NCI-H1105 treated with DMSO at 0.1 percent for 48 hours (cell line): ENCODE results near the gene ADCYAP1R1.
"Not testable (repeated sequence)": the region's sequence is repeated elsewhere in the genome, so short reads cannot be mapped to it uniquely, and the experiment has no call there.

ENCODE experiments used
- DNase-seq: peaks from one replicate; lab custom pipeline; 2025; lab: John Stamatoyannopoulos, UW

ADCYAP1R1 gene

DNA sequence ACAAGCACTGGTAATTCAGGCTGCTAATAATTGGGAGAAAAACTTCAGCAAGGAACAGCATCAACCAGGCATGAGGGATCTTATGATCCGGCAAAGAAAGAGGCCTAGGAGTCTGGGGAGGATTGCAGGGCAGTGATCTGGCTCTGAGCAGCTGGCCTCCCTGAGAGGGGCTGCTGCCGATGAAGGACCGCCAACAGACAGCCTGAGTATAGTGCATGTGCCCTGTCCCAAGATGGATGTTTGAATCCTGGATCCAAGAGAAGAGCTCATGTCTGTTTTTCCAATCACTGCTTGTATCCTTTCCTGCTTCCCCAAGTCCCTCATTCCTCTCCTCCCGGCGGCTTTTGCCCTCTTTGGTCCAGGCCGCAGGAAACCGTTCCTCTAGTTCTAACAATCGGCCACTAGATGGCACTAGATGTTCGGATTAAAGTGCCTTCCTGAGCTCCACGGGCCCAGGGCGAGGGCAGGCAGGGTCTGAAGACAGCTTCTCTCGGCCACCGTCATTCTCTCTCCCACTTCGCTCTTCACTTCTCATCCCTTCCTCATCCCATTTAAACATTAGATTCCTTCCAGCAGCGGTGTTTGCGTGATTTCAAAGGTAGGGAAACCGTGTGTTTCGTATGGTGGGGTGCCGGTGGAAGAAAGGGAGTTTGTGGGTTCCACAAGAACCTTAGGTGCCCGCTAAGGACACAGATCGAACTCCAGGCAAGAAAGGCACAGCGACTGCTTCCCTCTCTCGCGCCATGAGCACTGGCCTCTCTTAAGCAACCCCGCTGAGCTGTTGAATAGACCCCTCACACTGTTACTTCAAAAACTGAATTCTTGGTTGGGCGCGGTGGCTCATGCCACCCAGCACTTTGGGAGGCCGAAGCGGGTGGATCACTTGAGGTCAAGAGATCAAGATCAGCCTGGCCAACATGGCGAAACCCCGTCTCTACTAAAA, 82.4 kb downstream of the ADCYAP1R1 start:
- DNase-seq, result peak; percentile 76

DNA sequence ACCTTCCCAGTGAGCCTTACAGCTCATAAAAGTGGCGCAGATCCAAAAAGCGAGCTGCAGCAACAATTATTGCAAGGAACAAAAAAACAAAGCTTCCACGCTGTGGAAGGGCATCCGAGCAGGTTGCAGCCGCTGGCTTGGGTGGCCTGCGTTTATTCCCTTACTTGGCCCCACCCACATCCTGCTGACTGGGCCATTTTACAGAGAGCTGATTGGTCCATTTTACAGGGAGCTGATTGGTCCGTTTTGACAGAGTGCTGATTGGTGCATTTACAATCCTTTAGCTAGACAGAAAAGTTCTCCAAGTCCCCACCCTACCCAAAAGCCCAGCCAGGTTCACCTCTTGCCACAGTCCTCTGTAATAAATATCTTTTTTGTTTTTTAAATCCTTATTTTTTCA, 85.1 kb downstream of the ADCYAP1R1 start:
- DNase-seq, result no peak

DNA sequence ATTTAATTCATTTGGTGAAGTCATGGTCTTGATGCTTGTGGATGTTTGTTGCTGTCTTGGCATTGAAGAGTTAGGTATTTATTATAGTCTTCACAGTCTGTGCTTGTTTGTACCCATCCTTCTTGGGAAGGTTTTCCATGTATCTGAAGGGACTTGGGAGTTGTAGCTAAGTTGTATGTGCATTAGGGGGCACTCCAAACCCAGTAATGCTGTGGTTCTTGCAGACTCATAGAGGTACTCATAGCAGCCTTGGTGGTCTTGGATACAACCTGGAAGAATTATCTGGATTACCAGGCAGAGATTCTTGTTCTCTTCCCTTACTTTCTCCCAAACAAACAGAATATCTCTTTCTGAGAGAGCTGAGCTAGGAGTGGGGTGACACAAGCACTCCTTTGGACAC, 93.2 kb downstream of the ADCYAP1R1 start:
- peak; percentile 25 for DNase-seq

DNA sequence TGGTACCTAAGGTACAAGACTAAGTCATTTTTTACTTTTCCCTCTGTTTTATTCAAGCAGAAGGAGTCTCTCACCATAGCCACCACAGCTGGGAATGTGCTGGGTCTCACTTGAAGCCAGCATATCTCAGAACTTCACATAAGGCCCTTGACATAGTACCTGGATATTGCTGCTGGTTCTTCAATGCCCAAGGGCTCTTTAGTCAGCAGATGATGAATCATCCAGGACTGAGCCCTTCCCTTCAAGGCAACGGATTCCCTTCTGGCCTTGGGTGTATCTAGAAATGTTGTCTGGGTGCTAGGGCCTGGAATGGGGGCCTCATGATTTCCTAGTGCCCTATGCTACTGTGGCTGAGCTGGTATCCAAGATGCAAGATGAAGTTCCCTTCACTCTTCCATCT, 93.9 kb downstream of the ADCYAP1R1 start:
- DNase-seq, result no peak

DNA sequence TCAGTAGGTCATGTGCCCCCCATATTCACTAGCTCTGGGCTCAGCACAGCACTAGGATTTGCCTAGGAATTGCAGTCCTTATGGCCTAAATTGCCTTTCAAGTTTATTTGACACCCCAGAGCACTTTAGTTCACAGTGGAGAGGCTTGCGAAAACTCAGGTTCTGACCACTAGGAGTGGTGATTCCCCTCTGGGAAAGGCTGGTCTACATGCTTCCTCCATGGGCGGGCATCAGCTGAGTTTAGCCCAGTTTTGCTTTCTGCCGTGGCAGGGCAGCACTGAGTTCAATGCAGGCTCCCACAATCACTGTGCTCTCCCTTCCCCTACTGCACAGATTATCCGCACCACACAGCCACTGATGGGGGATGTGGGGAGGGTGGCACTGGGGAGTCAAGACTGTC, 94.4 kb downstream of the ADCYAP1R1 start:
- DNase-seq, result no peak

DNA sequence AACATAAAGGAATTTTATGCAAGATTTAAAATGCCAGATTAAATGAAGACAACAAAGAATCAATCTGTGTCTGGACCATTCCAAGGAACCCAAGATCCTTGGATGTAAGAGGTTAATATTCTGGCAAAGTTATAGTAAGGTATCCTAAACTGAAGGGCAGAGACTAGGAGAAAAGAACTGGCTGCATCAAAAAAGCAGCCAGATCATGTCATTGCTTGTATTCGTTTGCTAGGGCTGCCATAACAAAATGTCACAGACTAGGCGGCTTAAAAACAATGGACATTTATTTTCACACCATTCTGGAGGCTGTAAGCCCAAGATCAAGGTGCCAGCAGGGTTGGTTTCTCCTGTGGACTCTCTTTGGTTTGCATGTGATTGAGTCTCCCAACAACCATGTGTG, 99.7 kb downstream of the ADCYAP1R1 start:
- DNase-seq, result peak; percentile 31

DNA sequence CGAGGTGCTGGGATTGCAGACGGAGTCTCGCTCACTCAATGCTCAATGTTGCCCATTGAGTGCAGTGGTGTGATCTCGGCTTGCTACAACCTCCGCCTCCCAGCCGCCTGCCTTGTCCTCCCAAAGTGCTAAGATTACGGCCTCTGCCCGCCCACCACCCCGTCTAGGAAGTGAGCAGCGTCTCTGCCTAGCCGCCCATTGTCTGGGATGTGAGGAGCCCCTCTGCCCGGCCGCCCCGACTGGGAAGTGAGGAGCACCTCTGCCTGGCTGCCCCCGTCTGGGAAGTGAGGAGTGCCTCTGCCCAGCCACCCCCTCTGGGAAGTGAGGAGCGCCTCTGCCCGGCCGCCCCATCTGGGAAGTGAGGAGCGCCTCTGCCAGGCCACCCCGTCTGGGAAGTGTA, 101.2 kb downstream of the ADCYAP1R1 start:
- DNase-seq, result not testable (repeated sequence)

DNA sequence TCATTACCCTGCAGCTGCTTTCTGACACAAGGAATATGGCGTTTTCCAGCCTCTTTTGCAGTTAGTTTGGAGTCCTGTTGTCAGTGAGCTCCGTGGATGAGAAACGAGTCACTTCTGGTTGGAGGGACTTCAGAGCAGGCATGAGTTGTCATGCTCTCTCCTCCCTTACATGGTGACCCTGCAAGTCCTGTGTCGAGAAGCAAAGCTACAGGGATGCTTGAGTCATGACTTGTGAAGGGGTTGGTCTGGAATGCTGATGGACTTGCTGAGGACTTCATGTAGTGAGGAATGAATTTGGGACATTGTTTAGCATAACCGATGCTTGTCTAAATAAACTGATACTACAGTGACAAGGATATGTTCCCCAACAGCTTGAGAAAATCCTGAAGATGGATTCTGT, 108.8 kb downstream of the ADCYAP1R1 start:
- no peak for DNase-seq
